LNCAP (cell line): ENCODE measurements around the gene MAP2K5.

ENCODE experiments used
- TF ChIP-seq, protein P1 (sequence below): fragments of 450-650 bp; IDR thresholded peaks from 2 replicates; pipeline ENCODE4 v1.5.1; 2017; ENCODE audit warnings: mild to moderate bottlenecking

Gene MAP2K5

DNA sequence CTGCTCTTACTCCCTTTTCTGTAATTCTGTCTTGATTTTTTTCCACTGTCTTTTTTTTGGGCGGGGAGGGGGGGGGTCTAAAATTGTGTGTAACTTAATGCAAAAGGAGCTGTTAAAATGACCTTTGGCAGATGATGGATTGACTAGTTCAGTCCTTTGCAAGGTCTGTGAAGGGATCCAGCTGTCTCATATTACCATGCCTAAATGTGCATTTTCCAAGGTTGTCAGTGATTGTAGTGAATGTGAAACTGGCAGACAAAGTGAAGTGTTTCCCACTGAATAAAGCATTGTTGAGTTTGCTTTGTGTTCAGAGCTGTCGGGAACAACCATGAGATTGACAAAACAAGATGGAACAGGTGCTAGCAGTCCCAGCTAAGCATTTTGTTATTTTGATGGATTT is 172.7 kb downstream of the MAP2K5 start:
- TF ChIP-seq, protein P1, sequence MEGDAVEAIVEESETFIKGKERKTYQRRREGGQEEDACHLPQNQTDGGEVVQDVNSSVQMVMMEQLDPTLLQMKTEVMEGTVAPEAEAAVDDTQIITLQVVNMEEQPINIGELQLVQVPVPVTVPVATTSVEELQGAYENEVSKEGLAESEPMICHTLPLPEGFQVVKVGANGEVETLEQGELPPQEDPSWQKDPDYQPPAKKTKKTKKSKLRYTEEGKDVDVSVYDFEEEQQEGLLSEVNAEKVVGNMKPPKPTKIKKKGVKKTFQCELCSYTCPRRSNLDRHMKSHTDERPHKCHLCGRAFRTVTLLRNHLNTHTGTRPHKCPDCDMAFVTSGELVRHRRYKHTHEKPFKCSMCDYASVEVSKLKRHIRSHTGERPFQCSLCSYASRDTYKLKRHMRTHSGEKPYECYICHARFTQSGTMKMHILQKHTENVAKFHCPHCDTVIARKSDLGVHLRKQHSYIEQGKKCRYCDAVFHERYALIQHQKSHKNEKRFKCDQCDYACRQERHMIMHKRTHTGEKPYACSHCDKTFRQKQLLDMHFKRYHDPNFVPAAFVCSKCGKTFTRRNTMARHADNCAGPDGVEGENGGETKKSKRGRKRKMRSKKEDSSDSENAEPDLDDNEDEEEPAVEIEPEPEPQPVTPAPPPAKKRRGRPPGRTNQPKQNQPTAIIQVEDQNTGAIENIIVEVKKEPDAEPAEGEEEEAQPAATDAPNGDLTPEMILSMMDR = no peak

DNA sequence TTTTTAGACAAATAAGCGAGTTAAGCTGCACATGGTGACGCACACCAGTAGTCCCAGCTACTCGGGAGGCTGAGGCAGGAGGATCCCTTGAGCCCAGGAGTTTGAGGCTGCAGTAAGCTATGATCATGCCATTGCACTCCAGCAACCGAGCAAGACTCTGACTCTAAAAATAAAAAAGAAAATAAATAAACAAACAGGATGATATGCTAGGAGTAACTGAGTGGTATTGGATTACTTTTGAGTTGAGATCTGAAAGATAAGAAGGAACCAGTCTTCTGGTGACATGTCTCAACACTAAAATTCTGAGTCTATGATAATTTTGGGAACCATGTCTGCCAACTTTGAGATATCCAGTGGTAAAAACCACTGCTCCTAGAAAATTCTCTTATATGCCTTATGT is 173.7 kb downstream of the MAP2K5 start:
- TF ChIP-seq, protein P1 = no peak

DNA sequence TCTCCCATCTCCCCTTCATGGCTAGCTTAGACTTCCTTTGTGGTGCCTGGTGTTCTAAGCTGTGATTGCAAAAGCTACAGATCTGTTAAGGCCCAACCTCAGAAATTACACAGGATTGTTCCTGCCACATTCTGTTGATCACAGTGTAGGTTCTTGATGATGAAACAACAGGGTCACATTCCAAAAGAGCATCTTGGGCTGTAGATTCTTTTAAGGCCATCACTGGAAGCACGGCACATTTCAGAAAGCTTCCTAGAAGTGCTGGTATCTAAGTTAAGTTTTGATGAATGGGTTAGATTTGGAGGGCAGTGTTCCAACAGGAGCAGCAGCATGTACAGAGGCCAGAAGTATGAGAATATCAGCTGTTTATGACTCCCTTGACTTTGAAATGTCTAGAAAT is 175.3 kb downstream of the MAP2K5 start:
- TF ChIP-seq, protein P1 = no peak

DNA sequence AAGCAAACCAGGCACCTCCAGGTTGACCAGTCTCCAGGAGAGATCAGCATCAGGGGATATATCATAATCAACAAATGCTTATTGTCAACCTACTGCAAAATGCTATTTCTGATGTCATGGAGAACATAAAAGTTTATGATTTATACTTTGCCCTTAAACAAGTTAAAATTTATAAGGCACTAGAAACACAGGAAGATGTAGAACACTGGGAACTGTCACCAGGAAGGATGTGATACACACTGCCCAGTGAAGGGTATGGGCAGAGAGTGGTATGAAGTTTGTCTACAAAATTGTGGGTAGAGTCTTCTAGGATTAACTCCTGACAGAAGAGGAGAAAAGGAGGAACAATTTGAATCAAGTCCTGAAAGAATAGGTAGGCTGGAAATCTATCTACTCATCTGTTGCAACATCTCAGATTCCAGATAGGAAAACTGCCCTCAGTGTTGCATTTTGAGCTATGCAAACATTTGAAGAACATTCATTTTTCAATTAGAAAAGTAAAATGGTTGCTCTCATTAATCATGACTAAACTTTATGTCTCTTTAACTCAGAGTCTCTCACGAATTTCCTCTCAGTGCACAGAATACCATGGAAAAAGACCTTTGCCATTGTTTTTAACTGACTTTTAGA is 176.9 kb downstream of the MAP2K5 start:
- TF ChIP-seq, protein P1 = no peak

DNA sequence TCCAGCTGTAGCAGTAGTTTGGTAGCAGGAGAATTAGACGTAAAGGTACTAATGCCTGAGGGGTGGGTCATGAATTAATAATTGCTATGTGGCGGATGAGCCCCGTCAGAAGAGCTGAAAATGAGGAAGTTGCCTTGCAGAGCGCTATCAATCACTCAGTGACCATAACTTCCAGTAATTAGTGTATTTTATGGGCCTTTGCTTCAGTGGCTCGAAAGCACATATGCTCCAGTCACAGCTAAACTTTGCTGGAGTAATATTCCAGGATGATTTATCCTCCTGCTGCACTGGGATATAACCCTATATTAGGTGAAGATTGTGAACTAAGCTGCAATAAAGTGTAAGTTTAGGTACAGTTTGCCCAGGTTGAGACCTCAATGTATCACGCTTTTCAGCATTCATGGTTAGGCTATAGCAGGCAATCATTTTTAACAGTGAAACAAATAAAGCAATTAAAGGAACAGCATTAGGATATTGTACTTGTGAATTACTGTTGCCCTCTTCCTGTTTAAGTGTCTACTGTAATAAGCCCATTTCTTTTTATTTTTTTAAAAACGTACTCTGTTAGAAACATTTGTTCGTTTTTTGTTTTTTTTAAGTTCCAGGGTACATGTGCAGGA is 178.2 kb downstream of the MAP2K5 start:
- TF ChIP-seq, protein P1 = no peak

DNA sequence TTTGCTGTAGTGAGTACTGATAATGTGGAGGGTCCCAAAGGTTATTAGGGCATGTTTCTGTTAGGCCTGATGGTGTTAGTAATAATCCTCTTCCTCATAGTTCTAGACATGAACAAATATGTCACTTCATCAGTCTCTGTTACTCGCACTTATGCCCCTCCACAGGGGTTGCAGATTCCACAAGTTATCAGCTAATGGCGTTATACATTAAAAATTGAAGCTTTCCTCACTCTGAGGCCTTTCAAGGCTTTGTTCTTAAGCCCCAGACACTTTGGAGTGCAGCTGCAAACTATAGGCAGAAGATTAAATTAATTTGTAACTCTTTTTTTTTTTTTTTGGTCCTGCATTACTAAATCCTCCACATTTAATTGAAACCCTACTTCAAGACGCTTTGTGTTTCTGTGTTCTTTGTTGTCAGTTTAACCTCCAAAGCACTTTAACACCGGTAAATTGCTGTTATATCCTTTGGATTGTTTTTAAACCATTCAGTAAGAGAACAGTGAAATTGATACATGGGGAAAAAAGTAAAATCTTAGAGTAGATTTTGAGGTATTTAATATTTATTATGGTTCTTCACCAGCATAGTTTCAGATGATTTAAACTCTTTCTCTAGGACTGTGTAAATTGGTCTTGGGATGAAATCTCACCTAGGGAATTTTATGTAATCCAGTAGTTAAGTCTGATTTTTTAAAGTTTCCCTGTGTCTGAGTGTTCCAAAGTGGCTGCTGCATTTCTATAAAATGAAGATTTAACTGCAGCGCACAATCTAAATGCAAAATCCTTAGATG is 179.7 kb downstream of the MAP2K5 start:
- TF ChIP-seq, protein P1 = no peak

DNA sequence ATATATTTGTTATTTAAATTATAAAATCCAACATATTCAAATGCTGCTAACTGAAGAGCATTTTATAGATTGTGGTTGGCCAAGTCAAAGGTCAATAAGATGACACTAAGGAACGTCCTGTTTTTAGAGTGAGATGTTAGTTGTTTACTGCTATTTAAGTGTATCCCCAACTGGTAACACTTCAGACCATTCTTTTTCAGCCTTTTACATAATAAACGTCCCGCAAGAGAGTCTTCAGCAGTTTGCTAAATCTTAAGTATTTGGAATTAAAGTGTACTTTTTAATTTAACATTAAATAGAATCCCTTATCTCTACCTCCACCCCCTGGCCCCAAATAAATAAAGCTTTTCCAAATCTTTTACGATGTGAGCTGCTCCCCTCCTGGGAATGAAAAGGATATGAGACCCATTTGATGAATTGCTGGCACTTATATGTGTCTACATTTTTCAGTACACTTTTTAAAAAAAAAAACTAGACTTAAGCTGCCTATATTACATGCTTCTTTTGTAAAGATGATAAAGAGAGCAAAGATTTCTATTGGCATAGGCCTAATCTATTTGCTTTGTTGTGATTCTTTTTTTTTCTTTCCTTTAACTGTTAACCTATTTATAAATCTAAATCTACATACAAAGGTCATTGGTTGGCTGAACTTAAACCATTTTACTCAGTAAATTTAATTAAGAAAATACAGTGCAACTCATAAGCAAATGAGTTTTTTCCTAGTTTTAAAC is 181.0 kb downstream of the MAP2K5 start:
- TF ChIP-seq, protein P1 = no peak
